ENCODE measurements around the gene NSD1. TPM values are rescaled to one million over a fixed set of nuclear protein-coding genes. Genes with fewer than 3 reads are reported as not detected.
A peak's percentile ranks its signal among the peaks of the same experiment; 100 is the strongest.

The NSD1 gene, protein sequence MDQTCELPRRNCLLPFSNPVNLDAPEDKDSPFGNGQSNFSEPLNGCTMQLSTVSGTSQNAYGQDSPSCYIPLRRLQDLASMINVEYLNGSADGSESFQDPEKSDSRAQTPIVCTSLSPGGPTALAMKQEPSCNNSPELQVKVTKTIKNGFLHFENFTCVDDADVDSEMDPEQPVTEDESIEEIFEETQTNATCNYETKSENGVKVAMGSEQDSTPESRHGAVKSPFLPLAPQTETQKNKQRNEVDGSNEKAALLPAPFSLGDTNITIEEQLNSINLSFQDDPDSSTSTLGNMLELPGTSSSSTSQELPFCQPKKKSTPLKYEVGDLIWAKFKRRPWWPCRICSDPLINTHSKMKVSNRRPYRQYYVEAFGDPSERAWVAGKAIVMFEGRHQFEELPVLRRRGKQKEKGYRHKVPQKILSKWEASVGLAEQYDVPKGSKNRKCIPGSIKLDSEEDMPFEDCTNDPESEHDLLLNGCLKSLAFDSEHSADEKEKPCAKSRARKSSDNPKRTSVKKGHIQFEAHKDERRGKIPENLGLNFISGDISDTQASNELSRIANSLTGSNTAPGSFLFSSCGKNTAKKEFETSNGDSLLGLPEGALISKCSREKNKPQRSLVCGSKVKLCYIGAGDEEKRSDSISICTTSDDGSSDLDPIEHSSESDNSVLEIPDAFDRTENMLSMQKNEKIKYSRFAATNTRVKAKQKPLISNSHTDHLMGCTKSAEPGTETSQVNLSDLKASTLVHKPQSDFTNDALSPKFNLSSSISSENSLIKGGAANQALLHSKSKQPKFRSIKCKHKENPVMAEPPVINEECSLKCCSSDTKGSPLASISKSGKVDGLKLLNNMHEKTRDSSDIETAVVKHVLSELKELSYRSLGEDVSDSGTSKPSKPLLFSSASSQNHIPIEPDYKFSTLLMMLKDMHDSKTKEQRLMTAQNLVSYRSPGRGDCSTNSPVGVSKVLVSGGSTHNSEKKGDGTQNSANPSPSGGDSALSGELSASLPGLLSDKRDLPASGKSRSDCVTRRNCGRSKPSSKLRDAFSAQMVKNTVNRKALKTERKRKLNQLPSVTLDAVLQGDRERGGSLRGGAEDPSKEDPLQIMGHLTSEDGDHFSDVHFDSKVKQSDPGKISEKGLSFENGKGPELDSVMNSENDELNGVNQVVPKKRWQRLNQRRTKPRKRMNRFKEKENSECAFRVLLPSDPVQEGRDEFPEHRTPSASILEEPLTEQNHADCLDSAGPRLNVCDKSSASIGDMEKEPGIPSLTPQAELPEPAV (N-terminal part only)
- polyA plus RNA-seq (ENCODE audit: insufficient read length in 12 of 12): 10 to 100 TPM in 11 of 12 donors, not detected in 1; 32.9 to 51.7 (median 44.9) TPM
- long read RNA-seq, donor 1, partial matches to known transcripts: 0 of 4 reads
- long read RNA-seq, donor 1, other reads (novel, unspliced or antisense): 0 of 4 reads
- long read RNA-seq, donor 2, partial matches to known transcripts: 0 of 5 reads
- long read RNA-seq, donor 2, other reads (novel, unspliced or antisense): 0 of 5 reads
- long read RNA-seq, donor 3, partial matches to known transcripts: 0 of 1 reads
- long read RNA-seq, donor 3, other reads (novel, unspliced or antisense): 0 of 1 reads
- long read RNA-seq, donor 4: 0 reads
- long read RNA-seq, donor 5, partial matches to known transcripts: 19 of 32 reads
- long read RNA-seq, donor 5, other reads (novel, unspliced or antisense): 9 of 32 reads
- long read RNA-seq, donor 6, partial matches to known transcripts: 0 of 1 reads
- long read RNA-seq, donor 6, other reads (novel, unspliced or antisense): 0 of 1 reads
- long read RNA-seq, donor 7, partial matches to known transcripts: 5 of 7 reads
- long read RNA-seq, donor 7, other reads (novel, unspliced or antisense): 0 of 7 reads
- long read RNA-seq, donor 8, partial matches to known transcripts: 18 of 19 reads
- long read RNA-seq, donor 8, other reads (novel, unspliced or antisense): 0 of 19 reads
- long read RNA-seq, donor 9, partial matches to known transcripts: 0 of 1 reads
- long read RNA-seq, donor 9, other reads (novel, unspliced or antisense): 0 of 1 reads
- long read RNA-seq, donor 10, partial matches to known transcripts: 18 of 26 reads
- long read RNA-seq, donor 10, other reads (novel, unspliced or antisense): 5 of 26 reads
- long read RNA-seq, donor 11, partial matches to known transcripts: 5 of 7 reads
- long read RNA-seq, donor 11, other reads (novel, unspliced or antisense): 0 of 7 reads

DNA sequence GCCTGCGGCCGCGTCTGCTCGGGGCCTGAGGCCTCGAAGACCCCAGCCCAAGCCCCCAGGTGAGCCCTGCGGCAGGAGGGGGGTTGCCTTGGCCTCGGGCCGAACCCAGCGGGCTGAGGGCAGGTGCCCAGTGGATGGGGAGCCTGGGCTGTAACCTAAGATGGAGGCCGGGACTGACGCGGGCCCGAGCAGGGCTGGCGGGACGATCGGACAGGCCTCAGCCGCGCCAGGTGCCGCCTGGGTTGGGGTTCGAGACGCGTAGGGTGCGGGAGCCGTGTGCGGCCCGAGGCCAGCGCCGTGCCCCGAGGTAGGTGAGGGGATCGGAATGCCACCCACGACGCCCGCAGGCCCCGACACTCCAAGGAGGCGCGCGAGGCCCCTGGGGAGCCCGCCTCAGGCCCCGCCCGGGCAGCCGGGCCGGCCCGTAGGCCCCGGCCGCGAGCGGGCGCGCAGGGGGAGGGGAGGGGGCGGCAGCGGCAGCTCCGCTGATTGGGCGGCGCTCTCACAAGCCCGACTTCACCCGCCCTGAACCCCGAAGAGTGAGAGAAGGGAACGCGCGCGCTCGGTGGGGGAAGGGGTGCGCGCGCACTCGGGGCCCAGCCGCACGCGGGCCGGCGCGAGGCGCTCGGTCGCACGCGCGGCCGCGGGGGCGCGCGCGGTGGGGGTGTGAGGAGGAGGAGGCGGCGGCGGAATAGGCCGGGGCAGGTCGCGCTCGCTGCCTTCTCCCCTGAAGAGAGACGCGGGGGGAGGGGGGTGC, at the start of gene NSD1:
Gene NSD1 (plus strand): TSS at position 678 of the 757 bp plus-strand sequence. CDS start 1,331 bp downstream, outside the sequence.
- peak; percentile 90 for DNase-seq

DNA sequence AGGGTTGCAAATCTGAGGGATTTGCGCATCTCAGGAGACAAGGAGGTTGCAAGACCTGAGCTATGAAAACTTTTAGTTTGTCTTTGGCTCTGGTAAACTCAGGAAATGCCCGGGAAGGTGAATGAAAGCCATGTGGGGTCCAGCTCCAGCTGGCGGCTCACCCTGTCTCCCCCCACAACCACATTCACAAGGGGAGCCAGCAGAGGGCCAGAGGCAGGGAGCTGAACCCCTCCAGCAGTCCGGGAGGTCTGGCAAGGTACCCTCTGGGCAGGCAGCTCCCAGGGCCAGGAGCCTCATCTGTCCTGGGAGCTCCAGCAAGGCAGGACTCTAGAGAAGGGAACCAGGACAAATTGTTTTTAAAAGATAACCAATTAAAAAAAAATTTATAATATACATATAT, 49.4 kb upstream of the NSD1 start:
- DNase-seq: no peak

DNA sequence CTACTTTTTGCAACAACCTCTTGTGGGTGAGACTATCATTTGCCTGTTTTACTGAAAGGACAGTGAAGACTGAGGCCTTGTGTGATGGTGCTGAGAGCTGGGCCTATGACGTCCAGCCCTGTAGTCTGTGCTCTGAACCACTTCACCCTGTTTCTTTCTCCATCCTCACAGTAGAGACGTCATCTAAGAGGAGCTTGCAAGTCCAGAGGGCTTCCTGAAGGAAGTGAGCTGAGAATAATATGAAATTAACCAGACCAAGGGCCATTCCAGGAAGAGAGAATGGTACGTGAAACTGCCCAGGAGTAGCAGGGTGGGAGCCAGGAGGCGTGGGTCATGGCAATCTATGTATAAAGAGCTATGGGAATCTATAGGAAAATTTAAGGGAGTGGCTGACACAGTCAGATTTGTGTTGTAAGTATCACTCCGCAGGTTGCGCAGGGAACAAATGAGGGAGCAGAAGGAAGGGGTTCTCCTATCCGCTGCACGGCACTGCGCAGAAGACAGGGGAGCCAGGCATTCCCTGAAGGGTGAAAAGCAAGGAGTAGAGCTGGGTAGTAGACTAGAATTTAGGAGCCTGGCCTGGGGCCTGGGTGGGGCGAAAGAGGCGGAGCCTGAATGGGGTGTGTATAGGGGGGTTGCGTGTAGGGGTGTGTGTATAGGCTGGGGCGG, 47.5 kb upstream of the NSD1 start:
- no peak for DNase-seq

DNA sequence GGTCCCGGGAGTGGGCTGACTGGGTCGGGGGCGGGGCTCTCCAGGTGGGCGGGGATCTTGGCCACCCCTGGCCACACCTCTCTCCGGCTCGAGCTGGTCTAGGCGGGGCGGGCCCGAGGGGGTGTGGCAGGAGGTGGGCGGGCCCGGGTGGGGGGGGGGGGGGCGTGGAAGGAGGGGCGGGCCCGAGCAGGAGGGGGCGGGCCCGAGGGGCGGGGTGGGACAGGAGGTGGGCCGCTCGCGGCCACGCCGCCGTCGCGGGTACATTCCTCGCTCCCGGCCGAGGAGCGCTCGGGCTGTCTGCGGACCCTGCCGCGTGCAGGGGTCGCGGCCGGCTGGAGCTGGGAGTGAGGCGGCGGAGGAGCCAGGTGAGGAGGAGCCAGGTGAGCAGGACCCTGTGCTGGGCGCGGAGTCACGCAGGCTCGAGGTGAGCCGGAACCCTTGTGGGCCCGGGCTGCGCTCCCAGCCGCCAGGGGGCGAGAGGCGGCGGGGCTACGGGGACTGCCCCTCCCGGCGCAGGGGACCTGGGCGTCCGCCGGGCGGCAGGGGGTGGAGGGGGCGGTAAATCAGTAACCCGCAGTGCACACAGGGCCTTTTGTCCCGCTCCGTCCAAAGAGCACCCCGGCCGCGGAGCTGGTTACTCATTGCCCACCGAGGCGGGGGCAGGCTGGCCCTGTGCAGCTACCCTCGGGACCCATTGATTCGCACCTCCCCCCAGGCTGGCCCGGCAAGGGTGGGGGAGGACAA, 46.7 kb upstream of the NSD1 start, which contains the start of gene FGFR4:
Gene FGFR4 (plus strand): TSS at position 262 of the 744 bp plus-strand sequence. CDS start 2,688 bp downstream, outside the sequence.
- no peak for DNase-seq

DNA sequence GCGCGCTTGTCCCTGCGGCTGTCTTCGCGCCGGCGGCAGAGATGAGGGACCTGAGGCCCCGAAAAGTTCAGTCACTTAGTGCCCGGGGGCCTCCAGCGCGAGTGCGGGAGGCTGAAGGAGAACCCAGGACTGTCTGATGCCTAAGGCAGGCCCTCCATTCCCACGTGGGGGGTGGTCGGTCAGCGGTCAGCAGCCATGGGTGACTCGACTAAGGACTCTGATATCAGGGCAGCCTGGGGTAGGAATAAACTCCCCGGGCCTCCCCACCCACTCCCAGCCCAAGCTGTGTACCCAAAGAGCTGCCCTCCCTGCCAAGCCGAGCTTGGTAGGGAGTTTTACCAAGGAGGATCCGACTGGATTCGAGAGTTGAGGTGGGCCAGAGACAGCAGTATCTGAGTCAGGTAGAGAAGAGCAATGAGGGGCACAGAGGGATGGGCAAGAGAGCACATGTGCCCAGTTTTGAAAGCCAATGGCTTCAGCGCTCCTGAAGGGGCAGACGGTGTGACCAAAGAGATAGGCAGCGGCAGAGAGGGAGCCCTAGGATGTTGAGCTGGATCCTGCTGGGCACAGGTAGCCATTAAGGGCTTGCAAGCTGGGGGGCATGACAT, 46.1 kb upstream of the NSD1 start:
- no peak for DNase-seq

DNA sequence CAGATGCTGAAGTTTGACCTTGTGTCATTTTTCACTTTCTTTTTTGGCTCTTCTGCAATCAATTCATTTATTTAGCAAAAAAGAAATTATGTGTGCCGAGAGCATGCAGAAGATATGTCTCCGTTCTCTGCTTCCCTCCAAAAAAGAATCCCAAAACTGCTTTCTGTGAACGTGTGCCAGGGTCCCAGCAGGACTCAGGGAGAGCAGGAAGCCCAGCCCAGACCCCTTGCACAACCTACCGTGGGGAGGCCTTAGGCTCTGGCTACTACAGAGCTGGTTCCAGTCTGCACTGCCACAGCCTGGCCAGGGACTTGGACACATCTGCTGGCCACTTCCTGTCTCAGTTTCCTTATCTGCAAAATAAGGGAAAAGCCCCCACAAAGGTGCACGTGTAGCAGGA, 44.4 kb upstream of the NSD1 start:
- no peak for DNase-seq

DNA sequence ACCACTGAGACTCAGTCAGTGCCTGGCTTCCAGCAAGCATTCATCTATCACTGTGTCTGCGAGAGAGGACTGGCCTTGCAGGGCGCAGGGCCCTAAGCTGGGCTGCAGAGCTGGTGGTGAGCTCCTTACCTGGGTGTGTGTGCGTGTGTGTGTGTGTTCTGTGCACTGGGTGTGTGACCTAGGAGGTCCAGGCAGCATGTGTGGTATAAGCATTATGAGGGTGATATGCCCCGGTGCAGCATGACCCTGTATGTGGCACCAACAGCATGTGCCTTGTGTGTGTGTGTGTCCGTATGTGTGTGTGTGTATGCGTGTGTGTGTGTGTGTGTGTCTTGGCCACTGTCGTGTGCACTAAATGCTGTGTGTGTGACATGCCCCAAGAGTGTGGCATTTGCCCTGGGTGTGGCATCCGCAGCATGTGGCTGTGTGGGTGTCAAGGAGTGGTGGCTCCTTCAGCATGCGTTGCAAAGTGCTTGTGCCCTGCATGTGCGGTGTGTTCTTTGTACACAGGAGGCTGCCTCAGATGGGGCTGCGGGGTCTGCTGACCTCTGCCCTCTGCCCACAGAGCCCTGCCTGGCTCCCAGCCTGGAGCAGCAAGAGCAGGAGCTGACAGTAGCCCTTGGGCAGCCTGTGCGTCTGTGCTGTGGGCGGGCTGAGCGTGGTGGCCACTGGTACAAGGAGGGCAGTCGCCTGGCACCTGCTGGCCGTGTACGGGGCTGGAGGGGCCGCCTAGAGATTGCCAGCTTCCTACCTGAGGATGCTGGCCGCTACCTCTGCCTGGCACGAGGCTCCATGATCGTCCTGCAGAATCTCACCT, 43.5 kb upstream of the NSD1 start:
- DNase-seq: no peak

DNA sequence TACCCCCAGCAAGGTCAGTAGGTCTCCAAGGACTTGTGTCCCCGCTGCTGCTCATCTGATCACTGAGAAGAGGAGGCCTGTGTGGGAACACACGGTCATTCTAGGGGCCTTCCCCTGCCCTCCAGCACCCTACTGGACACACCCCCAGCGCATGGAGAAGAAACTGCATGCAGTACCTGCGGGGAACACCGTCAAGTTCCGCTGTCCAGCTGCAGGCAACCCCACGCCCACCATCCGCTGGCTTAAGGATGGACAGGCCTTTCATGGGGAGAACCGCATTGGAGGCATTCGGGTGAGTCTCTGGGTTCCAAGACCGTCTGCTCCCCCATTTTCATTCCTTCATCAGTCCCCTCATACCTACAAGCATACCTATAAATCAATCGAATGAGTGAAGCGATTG, 42.8 kb upstream of the NSD1 start:
- no peak for DNase-seq

DNA sequence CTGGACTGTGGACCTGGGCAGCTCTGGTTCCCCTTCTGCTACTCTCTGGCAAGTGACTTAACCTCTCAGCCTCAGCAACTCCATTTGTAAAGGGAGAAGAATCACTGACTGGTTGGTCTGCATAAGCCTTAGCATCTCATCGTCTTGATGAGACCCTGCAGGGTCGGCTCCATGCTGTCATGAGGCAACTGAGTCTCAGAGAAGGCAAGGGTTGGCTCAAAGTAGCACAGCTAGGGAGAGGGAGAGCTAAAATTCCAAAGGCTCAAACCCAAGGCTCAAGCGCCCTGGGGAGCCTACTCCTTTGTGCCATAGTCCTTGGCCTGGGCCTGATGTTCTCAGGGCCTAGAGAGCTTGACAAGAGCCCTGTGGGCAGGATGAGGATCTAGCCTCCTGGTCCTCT, 42.3 kb upstream of the NSD1 start:
- no peak for DNase-seq

DNA sequence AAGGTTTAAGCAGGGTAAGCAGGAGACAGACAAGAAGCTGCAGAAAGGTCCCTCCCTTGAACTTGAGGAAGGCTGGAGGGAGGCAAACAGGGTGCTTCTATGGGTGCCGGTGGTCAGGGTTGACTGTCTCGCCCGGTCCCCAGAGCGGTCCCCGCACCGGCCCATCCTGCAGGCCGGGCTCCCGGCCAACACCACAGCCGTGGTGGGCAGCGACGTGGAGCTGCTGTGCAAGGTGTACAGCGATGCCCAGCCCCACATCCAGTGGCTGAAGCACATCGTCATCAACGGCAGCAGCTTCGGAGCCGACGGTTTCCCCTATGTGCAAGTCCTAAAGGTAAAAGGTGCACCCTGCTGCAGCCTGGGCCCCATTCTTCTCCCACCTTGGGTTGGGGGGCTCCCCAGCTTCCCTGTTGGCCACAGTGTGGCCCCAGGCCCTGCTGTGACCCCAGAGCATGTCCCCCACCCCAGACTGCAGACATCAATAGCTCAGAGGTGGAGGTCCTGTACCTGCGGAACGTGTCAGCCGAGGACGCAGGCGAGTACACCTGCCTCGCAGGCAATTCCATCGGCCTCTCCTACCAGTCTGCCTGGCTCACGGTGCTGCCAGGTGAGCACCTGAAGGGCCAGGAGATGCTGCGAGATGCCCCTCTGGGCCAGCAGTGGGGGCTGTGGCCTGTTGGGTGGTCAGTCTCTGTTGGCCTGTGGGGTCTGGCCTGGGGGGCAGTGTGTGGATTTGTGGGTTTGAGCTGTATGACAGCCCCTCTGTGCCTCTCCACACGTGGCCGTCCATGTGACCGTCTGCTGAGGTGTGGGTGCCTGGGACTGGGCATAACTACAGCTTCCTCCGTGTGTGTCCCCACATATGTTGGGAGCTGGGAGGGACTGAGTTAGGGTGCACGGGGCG, 41.1 kb upstream of the NSD1 start:
- no peak for DNase-seq

DNA sequence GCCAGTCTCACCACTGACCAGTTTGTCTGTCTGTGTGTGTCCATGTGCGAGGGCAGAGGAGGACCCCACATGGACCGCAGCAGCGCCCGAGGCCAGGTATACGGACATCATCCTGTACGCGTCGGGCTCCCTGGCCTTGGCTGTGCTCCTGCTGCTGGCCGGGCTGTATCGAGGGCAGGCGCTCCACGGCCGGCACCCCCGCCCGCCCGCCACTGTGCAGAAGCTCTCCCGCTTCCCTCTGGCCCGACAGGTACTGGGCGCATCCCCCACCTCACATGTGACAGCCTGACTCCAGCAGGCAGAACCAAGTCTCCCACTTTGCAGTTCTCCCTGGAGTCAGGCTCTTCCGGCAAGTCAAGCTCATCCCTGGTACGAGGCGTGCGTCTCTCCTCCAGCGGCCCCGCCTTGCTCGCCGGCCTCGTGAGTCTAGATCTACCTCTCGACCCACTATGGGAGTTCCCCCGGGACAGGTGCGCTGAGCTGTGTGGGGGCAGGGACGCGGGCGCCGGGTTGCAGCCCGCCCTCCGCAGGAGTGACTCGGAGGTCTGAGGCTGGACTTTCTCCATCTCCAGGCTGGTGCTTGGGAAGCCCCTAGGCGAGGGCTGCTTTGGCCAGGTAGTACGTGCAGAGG, 40.4 kb upstream of the NSD1 start:
- DNase-seq: no peak

DNA sequence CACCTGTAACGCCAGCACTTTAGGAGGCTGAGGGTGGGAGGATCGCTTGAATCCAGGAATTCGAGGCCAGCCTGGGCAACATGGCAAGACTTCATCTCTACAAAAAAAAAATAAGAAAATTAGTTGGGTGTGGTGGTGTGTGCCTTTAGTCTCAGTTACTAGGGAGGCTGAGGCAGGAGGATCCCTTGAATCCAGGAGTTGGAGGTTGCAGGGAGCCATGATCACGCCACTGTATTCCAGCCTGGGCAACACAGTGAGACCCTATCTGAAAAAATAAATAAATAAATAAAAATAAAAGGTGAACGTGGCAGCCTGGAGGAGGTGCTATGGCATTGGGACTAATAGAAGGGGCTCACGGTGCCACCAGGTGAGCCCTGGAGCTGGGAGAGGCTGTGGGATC, 39.8 kb upstream of the NSD1 start:
- DNase-seq: no peak

DNA sequence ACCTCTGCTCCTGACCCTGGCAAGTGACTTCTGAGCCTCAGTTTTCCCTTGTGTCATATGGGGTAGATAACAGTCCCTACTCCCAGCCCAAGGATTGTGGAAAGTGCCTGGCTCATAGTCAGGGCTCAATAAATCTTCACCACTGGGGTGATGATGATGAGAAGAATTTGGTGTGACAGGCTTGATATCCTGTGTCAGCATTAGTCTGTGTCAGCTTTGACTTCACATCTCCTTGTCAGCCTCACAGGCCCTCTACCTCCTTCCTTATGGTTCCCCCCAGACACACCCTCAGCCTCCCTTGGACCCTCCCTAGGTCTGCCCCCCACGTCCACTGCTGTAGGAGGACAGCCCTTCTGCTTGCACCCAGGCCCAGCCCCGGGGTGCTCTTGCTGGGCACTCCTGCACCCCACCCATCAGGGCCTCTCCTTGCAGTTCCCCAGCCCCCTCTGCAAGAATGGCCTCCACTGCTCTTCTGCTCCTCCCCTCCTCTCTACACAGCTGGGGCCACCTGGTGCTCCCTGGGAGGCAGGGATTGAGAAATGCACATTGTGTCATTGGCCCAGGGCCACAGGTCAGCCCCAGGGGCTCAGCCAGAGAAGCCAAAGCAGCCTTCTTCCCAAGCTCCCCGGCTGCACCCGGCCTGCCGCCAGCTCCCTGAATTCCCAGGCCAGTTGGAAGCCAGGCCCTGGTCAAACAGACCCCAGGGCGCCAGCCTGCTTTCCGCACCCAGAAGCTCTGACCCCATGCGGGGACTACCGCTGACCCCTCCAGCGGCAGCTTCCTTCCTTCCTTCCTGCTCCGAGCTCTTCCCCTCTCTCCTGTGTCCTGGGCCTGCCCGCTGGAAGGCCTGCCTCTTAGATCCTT, 39.1 kb upstream of the NSD1 start:
- peak; percentile 76 for DNase-seq

Data from muscle of arm (tissue), 14 donors.